Lung (tissue), 12 donors: ENCODE results near the gene CD82. TPM values are rescaled to one million over a fixed set of nuclear protein-coding genes. Genes with fewer than 3 reads are reported as not detected.

ENCODE experiments used
- ATAC-seq: fragments of 200-7000 bp; cut with Tn5 transposase; one replicate; pipeline ENCODE4 v1.9.1; 2020; ENCODE audit warnings: moderate number of reproducible peaks; ENCODE audit not compliant: insufficient read depth, low FRiP score
- DNase-seq, 3 donors: peaks; one replicate each; pipeline ENCODE4 v3.0.0-alpha.2; 2013 to 2017
- H3K27ac ChIP-seq, 2 donors: one replicate each; pipeline ENCODE4 v1.5.1; 2013; ENCODE audit warnings: mild to moderate bottlenecking in 2 of 2, moderate library complexity in 2 of 2, control low read depth in 1 of 2, inconsistent platforms in 1 of 2, low read depth in 1 of 2, low read length in 1 of 2
- H3K27me3 ChIP-seq, 3 donors: one replicate each; pipeline ENCODE4 v1.5.1; 2013; ENCODE audit warnings: low read length in 2 of 3; ENCODE audit not compliant: control insufficient read depth in 3 of 3, insufficient read depth in 3 of 3
- H3K36me3 ChIP-seq, 4 donors: one replicate each; pipeline ENCODE4 v1.5.1; 2013; ENCODE audit warnings: low read length in 4 of 4, mild to moderate bottlenecking in 1 of 4, moderate library complexity in 1 of 4; ENCODE audit not compliant: control insufficient read depth in 4 of 4, insufficient read depth in 4 of 4
- H3K4me1 ChIP-seq, 5 donors: one replicate each; pipeline ENCODE4 v1.5.1; 2013; ENCODE audit warnings: low read length in 5 of 5, mild to moderate bottlenecking in 2 of 5, moderate library complexity in 1 of 5; ENCODE audit not compliant: control insufficient read depth in 5 of 5, insufficient read depth in 5 of 5
- H3K4me3 ChIP-seq: one replicate; pipeline ENCODE4 v1.5.1; 2013; ENCODE audit warnings: mild to moderate bottlenecking, control low read depth, moderate library complexity
- H3K9ac ChIP-seq, 2 donors: one replicate each; pipeline ENCODE4 v1.5.1; 2013; ENCODE audit warnings: low read length in 2 of 2, control low read depth in 1 of 2; ENCODE audit not compliant: insufficient read depth in 1 of 2
- H3K9me3 ChIP-seq, 4 donors: one replicate each; pipeline ENCODE4 v1.5.1; 2013; ENCODE audit warnings: low read length in 3 of 4, mild to moderate bottlenecking in 1 of 4, moderate library complexity in 1 of 4; ENCODE audit not compliant: control insufficient read depth in 4 of 4, insufficient read depth in 3 of 4
- WGBS, 2 donors: extraction: QIAGEN DNeasy Blood & Tissue Kit; methylation state at CpG; one replicate each; pipeline ENCODE4 v1.1.7; 2013; 5-methylcytosine and 5-hydroxymethylcytosine counted together
- polyA plus RNA-seq, 2 donors: library from polyadenylated mRNA; stranded (reverse); fragments of 200-250 nt; gene quantifications; one replicate each; pipeline ENCODE4 v1.2.1, GENCODE V29; 2013
- total RNA-seq, 2 donors: library from RNA; depleted of rRNA in 1 of 2; stranded (reverse); fragments of >200 nt in 1 of 2; gene quantifications; one replicate each; pipeline ENCODE4 v1.2.1, GENCODE V29; 2014 to 2021
- TF ChIP-seq, protein P1 (sequence below): IDR thresholded peaks from 2 replicates; pipeline ENCODE4 v1.5.1; 2012; ENCODE audit warnings: mild to moderate bottlenecking; ENCODE audit errors: control extremely low read depth, extremely low read depth
- donor health status: control.
- donor health status: control.
- donor health status: Bipolar disorder and iron deficiency.
- donor health status: healthy.
- donor health status: DM: yes; HTN: yes; CAD: no.

Gene CD82
- total and polyA plus RNA-seq, 4 donors: 63.3 to 237 (median 190) TPM

GRCh38 chr11:44590769-44591168, 25.3 kb downstream of the CD82 start:
- Histone ChIP-seq H3K27ac (peak overlapping the region in 1 of 2 donors; percentile 58), H3K4me3 (no peak overlapping the region), H3K9ac (no peak overlapping the region), H3K36me3 (peaks cover 0 to 17% (median 4%) of the 10 kb centered on the region in 4 donors), H3K27me3 (no peaks in the 10 kb centered on the region), H3K9me3 (no peaks in the 10 kb centered on the region), H3K4me1 (peaks cover 0 to 48% (median 21%) of the 10 kb centered on the region in 5 donors)
- TF ChIP-seq, protein P1, sequence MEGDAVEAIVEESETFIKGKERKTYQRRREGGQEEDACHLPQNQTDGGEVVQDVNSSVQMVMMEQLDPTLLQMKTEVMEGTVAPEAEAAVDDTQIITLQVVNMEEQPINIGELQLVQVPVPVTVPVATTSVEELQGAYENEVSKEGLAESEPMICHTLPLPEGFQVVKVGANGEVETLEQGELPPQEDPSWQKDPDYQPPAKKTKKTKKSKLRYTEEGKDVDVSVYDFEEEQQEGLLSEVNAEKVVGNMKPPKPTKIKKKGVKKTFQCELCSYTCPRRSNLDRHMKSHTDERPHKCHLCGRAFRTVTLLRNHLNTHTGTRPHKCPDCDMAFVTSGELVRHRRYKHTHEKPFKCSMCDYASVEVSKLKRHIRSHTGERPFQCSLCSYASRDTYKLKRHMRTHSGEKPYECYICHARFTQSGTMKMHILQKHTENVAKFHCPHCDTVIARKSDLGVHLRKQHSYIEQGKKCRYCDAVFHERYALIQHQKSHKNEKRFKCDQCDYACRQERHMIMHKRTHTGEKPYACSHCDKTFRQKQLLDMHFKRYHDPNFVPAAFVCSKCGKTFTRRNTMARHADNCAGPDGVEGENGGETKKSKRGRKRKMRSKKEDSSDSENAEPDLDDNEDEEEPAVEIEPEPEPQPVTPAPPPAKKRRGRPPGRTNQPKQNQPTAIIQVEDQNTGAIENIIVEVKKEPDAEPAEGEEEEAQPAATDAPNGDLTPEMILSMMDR: no peak
- 55 to 62% methylated on average over 6 of the region's 6 CpGs for WGBS, 2 donors
- DNase-seq (no peak), ATAC-seq (no peak)

DNA sequence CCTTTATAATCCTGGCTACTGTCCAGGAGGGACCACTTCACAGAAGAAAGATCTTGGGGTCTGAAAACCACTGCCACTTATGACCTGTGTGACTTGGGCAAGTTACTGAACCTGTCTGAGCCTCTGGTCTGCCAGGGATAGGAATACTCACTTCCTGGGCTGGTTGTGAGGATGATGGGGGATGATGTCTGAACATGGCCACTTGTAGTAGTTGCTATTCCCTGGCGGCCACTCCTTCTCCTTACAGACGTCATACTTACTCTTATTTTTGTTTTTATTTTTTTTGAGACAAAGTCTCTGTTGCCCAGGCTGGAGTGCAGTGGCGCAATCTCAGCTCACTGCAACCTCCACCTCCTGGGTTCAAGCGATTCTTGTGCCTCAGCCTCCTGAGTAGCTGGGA, 26.1 kb downstream of the CD82 start:
- Histone ChIP-seq H3K4me3 (no peak overlapping the region), H3K9ac (no peak overlapping the region), H3K4me1 (peaks cover 0 to 55% (median 24%) of the 10 kb centered on the region in 5 donors), H3K27ac (peak overlapping the region in 1 of 2 donors; percentile 58), H3K27me3 (no peaks in the 10 kb centered on the region), H3K36me3 (peaks cover 0 to 17% (median 4%) of the 10 kb centered on the region in 4 donors), H3K9me3 (no peaks in the 10 kb centered on the region)
- DNase-seq (no peak), ATAC-seq (no peak)
- 36 to 80% methylated on average over 4 of the region's 4 CpGs for WGBS, 2 donors
- TF ChIP-seq, protein P1: no peak

DNA sequence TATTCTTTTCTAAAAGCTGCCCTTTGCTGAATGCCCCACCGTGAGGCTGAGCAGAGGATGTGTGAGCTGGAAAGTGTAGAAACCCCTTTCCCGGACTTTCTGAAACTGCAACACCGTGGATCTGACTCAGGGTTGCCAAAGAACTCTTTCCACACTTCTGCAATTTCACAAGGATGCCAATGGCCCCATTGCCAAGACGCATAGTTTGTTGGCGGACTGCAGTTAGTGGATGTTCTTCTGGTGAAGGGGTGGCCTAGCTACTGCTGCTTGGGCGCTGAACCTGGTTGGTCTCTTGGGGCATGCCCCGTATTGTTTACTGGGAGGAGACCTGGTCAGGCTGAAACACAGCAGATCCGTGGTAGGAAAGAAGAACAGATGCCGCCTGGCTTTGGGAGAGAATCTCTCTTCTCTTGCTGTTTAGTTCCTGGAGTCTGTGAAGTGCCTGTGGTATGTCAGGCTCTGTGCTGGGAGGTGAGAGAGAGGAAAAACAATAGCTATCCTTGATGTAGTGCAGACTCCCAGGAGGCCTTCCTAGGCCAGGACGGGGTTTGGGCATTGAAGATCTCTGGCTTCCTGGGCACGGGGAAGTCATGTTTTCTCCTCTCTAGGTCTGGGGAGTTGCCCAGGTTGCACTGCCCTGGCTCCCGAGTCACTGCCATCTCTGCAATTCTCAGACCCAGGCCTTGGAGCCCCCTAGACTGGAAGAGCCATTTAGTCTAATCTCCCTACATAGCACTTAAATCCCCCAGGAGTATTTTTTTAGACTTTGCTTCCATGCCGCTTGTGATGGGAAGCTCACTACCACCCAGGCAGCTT, 26.9 kb downstream of the CD82 start:
- 50 to 66% methylated on average over 13 of the region's 13 CpGs for WGBS, 2 donors
- peak; percentile 68 for ATAC-seq

More for the DNA sequence above, 26.9 kb downstream of the CD82 start:
- Histone ChIP-seq H3K4me1 (peaks cover 0 to 63% (median 31%) of the 10 kb centered on the region in 5 donors), H3K4me3 (no peak overlapping the region), H3K9ac (no peak overlapping the region), H3K27me3 (no peaks in the 10 kb centered on the region), H3K27ac (peak overlapping the region in 1 of 2 donors; percentile 79), H3K9me3 (no peaks in the 10 kb centered on the region), H3K36me3 (peaks cover 0 to 16% (median 4%) of the 10 kb centered on the region in 4 donors)
- TF ChIP-seq, protein P1: no peak
- DNase-seq: peak in 2 of 3 donors; percentile 55 to 79
